ENCODE results near the gene FOXO6. TPM values are rescaled to one million over a fixed set of nuclear protein-coding genes. Genes with fewer than 3 reads are reported as not detected.

FOXO6 gene
- total RNA-seq, 2 donors from 2014 or later: 1.4 to 1.9 TPM

- TF ChIP-seq, protein P1, sequence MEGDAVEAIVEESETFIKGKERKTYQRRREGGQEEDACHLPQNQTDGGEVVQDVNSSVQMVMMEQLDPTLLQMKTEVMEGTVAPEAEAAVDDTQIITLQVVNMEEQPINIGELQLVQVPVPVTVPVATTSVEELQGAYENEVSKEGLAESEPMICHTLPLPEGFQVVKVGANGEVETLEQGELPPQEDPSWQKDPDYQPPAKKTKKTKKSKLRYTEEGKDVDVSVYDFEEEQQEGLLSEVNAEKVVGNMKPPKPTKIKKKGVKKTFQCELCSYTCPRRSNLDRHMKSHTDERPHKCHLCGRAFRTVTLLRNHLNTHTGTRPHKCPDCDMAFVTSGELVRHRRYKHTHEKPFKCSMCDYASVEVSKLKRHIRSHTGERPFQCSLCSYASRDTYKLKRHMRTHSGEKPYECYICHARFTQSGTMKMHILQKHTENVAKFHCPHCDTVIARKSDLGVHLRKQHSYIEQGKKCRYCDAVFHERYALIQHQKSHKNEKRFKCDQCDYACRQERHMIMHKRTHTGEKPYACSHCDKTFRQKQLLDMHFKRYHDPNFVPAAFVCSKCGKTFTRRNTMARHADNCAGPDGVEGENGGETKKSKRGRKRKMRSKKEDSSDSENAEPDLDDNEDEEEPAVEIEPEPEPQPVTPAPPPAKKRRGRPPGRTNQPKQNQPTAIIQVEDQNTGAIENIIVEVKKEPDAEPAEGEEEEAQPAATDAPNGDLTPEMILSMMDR (IDR thresholded peaks at IDR 0.05): no peak
- Histone ChIP-seq H3K27me3 (no peaks in the 10 kb centered on the region), H3K36me3 (no peaks in the 10 kb centered on the region), H3K4me1 (peaks cover 0 to 52% of the 10 kb centered on the region in 2 donors), H3K4me3 (peak overlapping the region; percentile 42 to 66), H3K27ac (peak overlapping the region; percentile 85 to 94), H3K9me3 (no peaks in the 10 kb centered on the region)
- no peak for DNase-seq (ENCODE audit: low spot score)
Measured at GRCh38 chr1:41383094-41383852, 22.0 kb downstream of the FOXO6 start.

- Histone ChIP-seq H3K36me3 (no peaks in the 10 kb centered on the region), H3K27ac (no peak overlapping the region), H3K4me3 (no peak overlapping the region), H3K4me1 (peaks cover 0 to 57% of the 10 kb centered on the region in 2 donors), H3K27me3 (no peaks in the 10 kb centered on the region), H3K9me3 (no peaks in the 10 kb centered on the region)
- TF ChIP-seq, protein P1 (IDR thresholded peaks at IDR 0.05): no peak
- no peak for DNase-seq (ENCODE audit: low spot score)
Measured at GRCh38 chr1:41384579-41384978, 23.3 kb downstream of the FOXO6 start.

- no peaks in the 10 kb centered on the region for H3K9me3 ChIP-seq
- H3K4me3 ChIP-seq: no peak overlapping the region
- H3K27me3 ChIP-seq: no peaks in the 10 kb centered on the region
- no peak overlapping the region for H3K27ac ChIP-seq
- DNase-seq (ENCODE audit: low spot score): no peak
- TF ChIP-seq, protein P1 (IDR thresholded peaks at IDR 0.05): no peak
- H3K36me3 ChIP-seq: no peaks in the 10 kb centered on the region
- H3K4me1 ChIP-seq: peaks cover 0 to 50% of the 10 kb centered on the region in 2 donors
Measured at GRCh38 chr1:41385398-41386195, 24.4 kb downstream of the FOXO6 start.

DNA sequence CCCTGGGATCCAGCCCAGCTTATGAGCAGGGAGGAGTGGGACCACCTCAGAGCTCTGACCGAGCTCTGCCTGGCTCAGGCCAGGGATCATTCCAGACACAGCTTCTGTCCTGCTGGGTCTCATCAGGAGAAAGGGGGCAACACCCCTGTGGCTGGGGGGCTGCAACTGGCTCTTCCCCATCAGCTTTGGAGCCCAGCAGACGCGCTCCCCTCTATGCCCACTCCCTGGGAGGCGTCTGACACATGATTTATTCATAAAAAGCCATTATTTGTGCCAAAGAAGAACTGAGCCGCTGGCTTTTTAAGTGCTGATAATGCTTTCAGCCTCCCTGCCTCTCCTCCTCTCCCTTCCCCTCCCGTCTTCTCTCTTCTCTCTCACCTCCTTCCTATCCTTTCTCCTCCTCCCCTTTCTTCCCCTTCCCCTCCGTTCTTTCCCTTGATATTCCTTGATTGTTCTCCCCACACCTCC, 25.0 kb downstream of the FOXO6 start:
- no peaks in the 10 kb centered on the region for H3K27me3 ChIP-seq
- peaks cover 0 to 44% of the 10 kb centered on the region in 2 donors for H3K4me1 ChIP-seq
- no peak overlapping the region for H3K27ac ChIP-seq
- no peaks in the 10 kb centered on the region for H3K9me3 ChIP-seq
- H3K36me3 ChIP-seq: no peaks in the 10 kb centered on the region
- DNase-seq (ENCODE audit: low spot score): no peak
- H3K4me3 ChIP-seq: no peak overlapping the region
- TF ChIP-seq, protein P1 (IDR thresholded peaks at IDR 0.05): no peak

- H3K9me3 ChIP-seq: no peaks in the 10 kb centered on the region
- H3K36me3 ChIP-seq: no peaks in the 10 kb centered on the region
- H3K4me3 ChIP-seq: no peak overlapping the region
- TF ChIP-seq, protein P1 (IDR thresholded peaks at IDR 0.05): no peak
- peak; percentile 81 for DNase-seq (ENCODE audit: low spot score)
- H3K4me1 ChIP-seq: peaks cover 0 to 43% of the 10 kb centered on the region in 2 donors
- H3K27me3 ChIP-seq: no peaks in the 10 kb centered on the region
- H3K27ac ChIP-seq: peak overlapping the region; percentile 37 to 45
Measured at GRCh38 chr1:41387667-41388091, 26.4 kb downstream of the FOXO6 start.

Measured in right atrium auricular region (tissue), 2 donors.